Left ventricle myocardium superior (tissue), 1 donor: ENCODE measurements around the gene SERTAD3. TPM values are rescaled to one million over a fixed set of nuclear protein-coding genes. Genes with fewer than 3 reads are reported as not detected.
"Not testable (repeated sequence)": the region's sequence is repeated elsewhere in the genome, so short reads cannot be mapped to it uniquely, and the experiment has no call there.

Source experiments
- ATAC-seq: fragments of 200-7000 bp; cut with Tn5 transposase; one replicate; pipeline ENCODE4 v1.9.1; 2020; ENCODE audit warnings: mild to moderate bottlenecking, moderate library complexity
- DNase-seq: peaks from one replicate; pipeline ENCODE4 v3.0.0-alpha.2; 2020
- intact Hi-C: fragments of 100-400 bp; cut with micrococcal nuclease; formaldehyde crosslinking; loops from one replicate; pipeline ENCODE4 v1.11.0; 2022
- total RNA-seq: library from RNA; stranded (reverse); fragmentation: NEBNext Ultra II Directional; extraction: Animal tissue kit (Norgen Biotek cat#: 25700); gene quantifications from one replicate; pipeline ENCODE4 v1.2.1, GENCODE V29; 2021
- donor health status: DM: no; HTN: yes; CAD: no; lungs with severe emphysema.

SERTAD3 gene
- total RNA-seq, 1 donor from 2014 or later, result 23.4 TPM

GRCh38 chr19:40432760-40433159 lies 11.4 kb downstream of the SERTAD3 start:
- intact Hi-C loops, DNase-seq, ATAC-seq: not testable (repeated sequence)

GRCh38 chr19:40431698-40432097 lies 12.4 kb downstream of the SERTAD3 start:
- ATAC-seq (no peak), DNase-seq (no peak)
- intact Hi-C loops, result no loop called here

DNA sequence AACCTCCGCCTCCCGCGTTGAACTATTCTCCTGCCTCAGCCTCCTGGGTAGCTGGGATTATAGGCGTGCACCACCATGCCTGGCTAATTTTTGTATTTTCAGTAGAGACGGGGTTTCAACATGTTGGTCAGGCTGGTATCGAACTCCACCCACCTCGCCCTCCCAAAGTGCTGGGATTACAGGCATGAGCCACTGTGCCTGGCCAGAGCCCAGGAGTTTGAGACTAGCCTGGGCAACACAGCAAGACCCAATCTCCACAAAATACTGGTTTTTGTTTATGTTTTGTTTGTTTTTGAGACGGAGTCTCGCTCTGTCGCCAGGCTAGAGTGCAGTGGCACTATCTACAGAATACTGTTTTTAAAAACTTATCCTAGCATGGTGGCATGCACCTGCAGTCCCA lies 13.9 kb downstream of the SERTAD3 start:
- intact Hi-C loops, DNase-seq, ATAC-seq: not testable (repeated sequence)

DNA sequence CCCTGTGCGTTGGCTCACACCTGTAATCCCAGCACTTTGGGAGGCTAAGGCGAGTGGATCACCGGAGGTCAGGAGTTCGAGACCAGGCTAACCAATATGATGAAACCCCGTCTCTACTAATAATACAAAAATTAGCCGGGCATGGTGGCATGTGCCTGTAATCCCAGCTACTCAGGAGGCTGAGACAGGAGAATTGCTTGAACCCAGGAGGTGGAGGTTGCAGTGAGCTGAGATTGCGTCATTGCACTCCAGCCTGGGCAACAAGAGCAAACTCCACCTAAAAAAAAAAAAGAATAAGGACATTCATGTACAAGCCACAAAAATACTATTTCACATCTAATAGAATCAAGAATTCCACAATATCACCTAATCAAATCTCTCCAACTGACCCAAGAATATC lies 15.9 kb downstream of the SERTAD3 start:
- intact Hi-C loops, DNase-seq: not testable (repeated sequence)

DNA sequence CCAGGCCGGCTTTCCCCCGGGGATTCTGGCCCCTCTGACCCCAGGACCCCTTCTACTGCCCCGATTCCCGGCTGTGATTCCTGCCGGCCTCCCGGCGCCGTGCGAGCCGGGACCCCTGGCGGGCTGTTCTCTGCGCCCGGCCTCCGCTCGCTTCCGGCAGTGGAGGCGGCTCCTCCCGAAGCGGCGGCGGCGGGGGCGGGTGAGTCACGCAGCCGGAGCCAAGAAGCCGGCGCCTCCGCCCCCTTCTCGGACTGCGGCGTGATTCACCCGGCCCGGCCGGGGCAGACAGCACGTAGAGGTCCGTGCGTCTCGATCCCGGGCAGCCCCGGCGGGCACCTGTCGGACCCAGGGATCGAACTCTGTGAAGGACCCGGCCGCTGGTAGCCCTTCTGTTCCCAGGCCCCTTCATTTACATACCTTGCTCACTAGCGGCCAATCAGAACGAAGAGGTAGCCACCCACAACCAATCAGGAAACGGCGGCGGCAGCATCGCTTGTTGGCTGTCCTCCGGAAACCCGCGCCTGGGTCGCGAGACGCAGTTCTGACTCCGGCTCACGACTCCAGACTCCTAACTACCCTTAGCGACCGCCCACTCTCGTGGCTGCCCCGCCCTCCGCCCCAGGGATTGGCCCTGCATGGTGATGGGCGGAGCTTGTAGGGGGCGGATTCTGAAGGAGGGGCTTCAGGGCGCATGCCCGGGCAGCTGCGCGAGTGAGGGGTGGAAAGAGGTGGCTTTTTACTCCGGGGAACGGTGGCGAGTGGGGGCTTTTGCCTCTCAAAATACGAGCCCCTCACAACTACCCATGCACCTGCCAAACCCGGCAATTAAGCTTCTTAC lies 18.5 kb downstream of the SERTAD3 start, which contains the start of gene SERTAD1:
SERTAD1 (minus strand) TSS at position 543 of the 838 bp plus-strand sequence. CDS start 2,446 bp downstream, outside the sequence.
- peak; percentile 90 for ATAC-seq
- intact Hi-C loops, result no loop called here
- DNase-seq, result peak; percentile 100

More for the DNA sequence above, 15.9 kb downstream of the SERTAD3 start:
- ATAC-seq, result not testable (repeated sequence)

DNA sequence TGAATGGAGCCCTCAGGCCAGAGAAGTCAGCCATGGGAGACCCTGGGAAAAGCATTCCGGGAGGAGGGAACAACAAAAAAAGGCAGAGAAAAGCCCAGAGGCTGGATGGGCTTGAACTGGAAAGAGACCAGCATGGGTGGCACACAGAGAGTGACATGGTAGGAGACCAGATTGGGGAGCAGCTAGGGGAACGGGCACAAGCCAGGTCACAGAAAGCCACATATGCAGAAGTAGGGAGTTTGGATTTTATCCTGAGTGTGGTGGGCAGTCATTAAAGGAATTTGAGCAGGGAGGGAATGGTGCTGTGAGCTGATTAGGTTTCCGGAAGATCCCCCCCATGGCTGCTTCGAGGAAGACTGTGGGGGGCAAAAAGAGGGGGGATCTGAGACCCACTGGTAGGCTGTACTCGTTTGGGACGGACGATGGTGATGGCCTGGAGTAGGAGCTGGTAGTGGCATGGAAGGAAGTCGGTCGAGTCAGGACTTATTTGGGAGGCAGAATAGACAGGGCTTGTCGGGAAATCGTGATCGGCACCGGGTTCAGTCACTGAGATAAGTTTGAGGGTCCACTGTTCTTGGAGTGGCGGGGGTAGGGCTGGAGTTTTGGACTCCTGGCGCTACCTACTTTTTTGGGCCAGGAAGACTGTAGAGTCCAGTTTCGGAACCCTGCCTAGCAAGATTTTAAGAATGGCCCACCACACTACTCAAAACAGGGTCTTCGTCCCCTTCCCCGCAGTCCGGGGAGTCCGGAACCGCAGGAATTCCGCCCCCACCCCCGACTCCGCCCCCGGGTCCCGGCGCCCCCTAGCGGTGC lies 19.3 kb downstream of the SERTAD3 start:
- ATAC-seq (peak; percentile 38), DNase-seq (no peak)
- intact Hi-C loops, result no loop called here

DNA sequence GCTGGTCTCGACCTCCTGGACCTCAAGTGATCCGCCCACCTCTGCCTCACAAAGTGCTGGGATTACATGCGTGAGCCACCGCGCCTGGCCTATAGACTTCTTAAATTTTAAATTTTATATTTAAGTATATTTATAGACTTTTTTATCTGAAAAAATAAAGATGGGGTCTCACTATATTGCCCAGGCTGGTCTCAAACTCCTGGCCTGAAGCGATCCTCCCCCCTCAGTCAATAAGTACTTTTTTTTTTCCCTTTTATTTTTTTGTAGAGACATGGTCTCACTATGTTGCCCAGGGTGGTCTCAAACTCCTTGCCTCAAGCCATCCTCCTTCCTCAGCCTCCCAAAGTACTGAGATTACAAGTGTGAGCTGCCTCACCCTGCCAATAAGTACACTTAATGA lies 20.2 kb downstream of the SERTAD3 start:
- intact Hi-C loops, result no loop called here
- DNase-seq, result no peak
- ATAC-seq, result no peak

DNA sequence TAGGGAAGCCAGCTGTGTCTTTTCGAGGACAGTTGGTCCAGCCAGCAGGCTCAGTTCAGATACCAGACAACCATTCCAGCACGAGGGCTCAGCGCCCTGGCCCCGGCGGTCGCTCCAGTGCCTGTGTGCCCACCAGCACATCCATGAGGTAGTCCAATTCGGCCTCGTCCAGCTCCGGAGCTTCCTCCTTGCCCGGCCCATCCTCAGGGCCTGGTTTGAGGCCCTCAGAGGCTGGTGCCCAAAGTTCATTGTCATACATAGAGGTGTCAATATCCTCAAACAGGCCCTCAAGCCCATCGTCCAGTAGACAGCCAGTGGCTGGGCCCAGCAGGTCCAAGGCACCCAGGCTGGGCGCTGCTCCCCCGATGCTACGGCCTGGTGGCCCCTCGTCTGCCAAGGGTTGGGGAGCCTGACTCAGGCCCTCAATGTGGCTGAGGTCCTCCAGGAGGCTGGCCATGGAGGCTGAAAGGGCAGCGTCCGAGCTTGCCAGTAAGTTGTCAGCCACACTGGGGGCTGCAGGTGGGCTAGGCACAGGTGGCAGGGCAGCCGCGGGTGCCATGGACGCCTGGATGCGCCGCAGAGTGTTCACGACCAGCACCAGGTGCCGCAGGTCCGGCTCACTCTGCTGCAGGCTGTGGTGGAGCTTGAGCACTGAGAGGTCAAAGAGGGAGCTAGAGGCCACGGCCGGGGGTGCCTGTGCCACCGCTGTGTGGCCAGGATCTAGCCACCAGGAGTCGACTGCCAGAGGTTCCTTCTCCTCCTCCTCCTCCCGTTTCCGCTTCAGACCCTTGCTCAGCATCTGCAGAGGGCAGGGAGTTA lies 21.2 kb downstream of the SERTAD3 start:
- no peak for ATAC-seq
- no peak for DNase-seq
- intact Hi-C loops, result no loop called here

DNA sequence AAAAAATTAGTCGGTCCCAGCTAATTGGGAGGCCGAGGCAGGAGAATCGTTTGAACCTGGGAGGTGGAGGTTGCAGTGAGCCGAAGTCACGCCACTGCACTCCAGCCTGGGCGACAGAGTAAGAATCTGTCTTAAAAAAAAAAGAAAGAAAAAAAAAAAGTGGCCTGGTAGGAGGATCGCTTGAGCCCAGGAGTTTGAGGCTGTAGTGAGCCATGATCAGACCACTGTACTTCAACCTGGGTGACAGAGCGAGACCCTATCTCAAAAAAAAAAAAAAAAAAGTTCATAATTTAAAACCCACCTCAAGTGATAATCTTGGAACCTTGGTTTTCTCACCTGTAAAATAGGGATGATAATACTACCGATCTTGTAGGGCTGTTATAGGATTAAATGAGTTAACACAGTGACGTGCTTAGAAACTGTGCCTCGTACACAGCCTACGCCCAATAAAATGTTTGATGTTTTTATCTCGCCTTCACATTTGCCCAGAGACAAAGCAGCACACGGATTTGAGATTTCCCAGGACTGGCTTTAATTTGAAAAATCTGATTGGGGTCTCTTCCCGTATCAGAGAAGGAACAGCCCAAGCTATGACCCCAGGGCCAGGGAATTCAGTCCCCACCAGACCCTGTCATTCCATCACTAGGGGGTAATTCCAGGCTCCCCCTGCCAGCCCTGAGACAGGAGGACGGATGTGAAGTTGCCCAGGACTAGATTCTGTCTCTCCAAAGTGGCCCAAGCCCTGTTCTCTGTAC lies 22.0 kb downstream of the SERTAD3 start:
- DNase-seq, result no peak
- intact Hi-C loops, result no loop called here
- no peak for ATAC-seq

GRCh38 chr19:40420766-40421765 lies 23.1 kb downstream of the SERTAD3 start:
- peak; percentile 98 for DNase-seq
- intact Hi-C loops, result no loop called here
- ATAC-seq, result peak; percentile 84

GRCh38 chr19:40420451-40420765 lies 23.7 kb downstream of the SERTAD3 start:
- DNase-seq (no peak), ATAC-seq (no peak)
- intact Hi-C loops, result no loop called here

GRCh38 chr19:40419780-40420179 lies 24.4 kb downstream of the SERTAD3 start:
- ATAC-seq (no peak), DNase-seq (no peak)
- intact Hi-C loops, result no loop called here

- ATAC-seq (no peak), DNase-seq (no peak)
- intact Hi-C loops, result no loop called here
These were observed 25.0 kb downstream of the SERTAD3 start for GRCh38 chr19:40419066-40419612.

DNA sequence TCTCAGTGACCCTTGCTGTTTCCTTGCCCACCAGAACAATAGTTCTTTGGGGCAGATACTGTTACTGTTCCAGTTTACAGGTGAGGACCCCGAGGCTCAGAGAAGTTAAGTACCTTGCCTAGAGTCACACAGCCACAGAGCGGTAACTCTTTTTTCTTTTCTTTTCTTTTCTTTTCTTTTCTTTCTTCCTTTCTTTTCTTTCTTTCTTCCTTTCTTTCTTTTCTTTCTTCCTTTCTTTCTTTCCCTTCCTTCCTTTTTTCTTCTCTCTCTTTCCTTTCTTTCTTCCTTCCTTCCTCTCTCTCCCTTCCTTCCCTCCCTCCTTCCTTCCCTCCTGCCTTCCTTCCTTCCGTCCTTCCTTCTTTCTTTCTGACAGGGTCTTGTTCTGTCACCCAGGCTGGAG lies 26.1 kb downstream of the SERTAD3 start:
- ATAC-seq (no peak), DNase-seq (no peak)
- intact Hi-C loops, result no loop called here

GRCh38 chr19:40417643-40417981 lies 26.5 kb downstream of the SERTAD3 start:
- ATAC-seq (no peak), DNase-seq (no peak)
- intact Hi-C loops, result no loop called here

DNA sequence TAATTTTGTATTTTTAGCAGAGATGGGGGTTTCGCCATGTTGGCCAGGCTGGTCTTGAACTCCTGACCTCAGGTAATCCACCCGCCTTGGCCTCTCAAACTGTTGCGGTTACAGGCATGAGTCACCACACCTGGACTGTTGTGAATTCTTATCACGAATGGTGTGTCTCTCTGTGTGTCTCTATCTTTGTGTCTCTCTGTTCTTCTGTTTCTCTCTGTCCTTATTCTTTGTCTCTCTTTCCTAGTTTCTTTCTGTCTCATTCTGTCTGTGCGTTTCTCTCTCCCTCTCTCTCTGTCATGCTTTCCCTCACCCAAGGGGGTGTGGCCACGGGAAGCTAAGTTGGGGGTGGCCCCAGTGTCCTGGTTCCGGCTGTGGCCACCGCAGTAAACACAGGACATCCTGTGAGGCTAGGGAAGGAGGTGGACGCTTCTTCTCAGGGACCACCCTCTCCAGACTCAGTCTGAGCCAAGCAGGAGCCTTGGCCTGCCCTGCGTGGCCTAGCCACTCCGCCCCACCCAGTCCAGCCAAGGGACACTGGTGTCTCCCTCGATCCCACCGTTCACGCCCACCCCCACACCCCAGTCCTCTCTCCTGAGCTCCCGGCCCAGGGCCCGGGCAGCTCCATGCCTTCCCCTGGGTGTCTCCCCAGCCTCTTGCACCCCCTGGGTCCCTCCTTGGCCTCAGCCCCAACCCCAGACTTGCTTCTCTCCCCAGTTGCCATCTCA lies 27.1 kb downstream of the SERTAD3 start:
- ATAC-seq (peak; percentile 4), DNase-seq (peak; percentile 70)
- intact Hi-C loops, result no loop called here

DNA sequence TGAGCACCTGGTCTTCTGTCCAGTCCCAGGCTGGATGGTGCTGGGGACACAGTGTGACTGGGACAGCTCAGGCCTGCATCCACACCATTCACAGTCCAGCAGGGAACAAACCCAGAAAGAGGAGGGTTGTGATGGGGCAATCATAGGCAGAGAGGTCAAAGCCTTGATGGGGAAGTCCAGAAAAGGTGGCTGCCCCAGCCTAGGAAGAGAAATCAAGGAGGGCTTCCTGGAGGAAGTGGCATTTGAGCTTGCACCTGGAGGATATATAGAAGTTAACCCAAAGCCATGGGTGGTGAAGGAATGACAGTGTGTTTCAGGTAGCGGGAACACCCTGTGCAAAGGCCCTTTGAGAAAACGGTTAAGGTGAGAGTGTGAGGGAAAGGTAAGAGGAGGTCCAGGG lies 28.4 kb downstream of the SERTAD3 start:
- ATAC-seq, result no peak
- intact Hi-C loops, result no loop called here
- DNase-seq, result no peak
